K562 (cell line): ENCODE data around the gene PTPN12.

Experiments
- CTCF ChIP-seq, 3 experiments: IDR thresholded peaks in 2 of 3; conservative IDR thresholded peaks in 1 of 3; 2 replicates each; pipeline ENCODE4 v1.5.1; 2011 to 2012; ENCODE audit warnings: low read length in 3 of 3, mild to moderate bottlenecking in 3 of 3, control low read depth in 2 of 3, improper control_type of control experiment in 1 of 3, inconsistent platforms in 1 of 3, low read depth in 1 of 3, mixed read lengths in 1 of 3, moderate library complexity in 1 of 3; ENCODE audit not compliant: insufficient read depth in 2 of 3
- E2F1 ChIP-seq: sonication (generic); formaldehyde crosslinking; IDR thresholded peaks from 2 replicates; pipeline ENCODE4 v1.8.1; 2023; ENCODE audit warnings: mild to moderate bottlenecking, missing genetic modification reagents, moderate library complexity
- JUNB ChIP-seq: fragments of 450-650 bp; formaldehyde crosslinking; conservative IDR thresholded peaks from 2 replicates; pipeline ENCODE4 v1.4.0; 2020; ENCODE audit warnings: mild to moderate bottlenecking
- KLF10 ChIP-seq: fragments of 250-450 bp; sonication (Bioruptor Pico); IDR thresholded peaks from 2 replicates; pipeline ENCODE4 v1.6.1; 2021; ENCODE audit warnings: matching md5 sums
- MAZ ChIP-seq, 2 experiments: fragments of 450-650 bp in 1 of 2; sonication (generic) in 1 of 2; formaldehyde crosslinking; IDR thresholded peaks in 1 of 2; conservative IDR thresholded peaks in 1 of 2; 2 replicates each; pipeline versions ENCODE4 v1.4.0 to v1.5.0; 2020; ENCODE audit warnings: mild to moderate bottlenecking in 1 of 2, missing genetic modification reagents in 1 of 2
- PATZ1 ChIP-seq: fragments of 250-450 bp; sonication (Bioruptor Pico); IDR thresholded peaks from 2 replicates; pipeline ENCODE4 v1.5.0; 2020; ENCODE audit warnings: mild to moderate bottlenecking, borderline replicate concordance
- USF2 ChIP-seq: sonication (generic); formaldehyde crosslinking; IDR thresholded peaks from 2 replicates; pipeline ENCODE4 v1.5.0; 2020; ENCODE audit warnings: missing genetic modification reagents
- ZBTB34 ChIP-seq: fragments of 250-450 bp; sonication (Bioruptor Pico); IDR thresholded peaks from 2 replicates; pipeline ENCODE4 v1.8.0; 2021; ENCODE audit warnings: mild to moderate bottlenecking, moderate library complexity
- ZKSCAN1 ChIP-seq: fragments of 150-350 bp; IDR thresholded peaks from 2 replicates; pipeline ENCODE4 v1.6.1; 2016; ENCODE audit warnings: low read depth, low read length
- ZNF274 ChIP-seq: IDR thresholded peaks from 2 replicates; pipeline ENCODE4 v1.6.1; 2011; ENCODE audit warnings: low read depth, mild to moderate bottlenecking, low read length, moderate library complexity, borderline replicate concordance
- ZNF407 ChIP-seq: fragments of 450-650 bp; IDR thresholded peaks from 2 replicates; pipeline ENCODE4 v1.6.1; 2016; ENCODE audit warnings: low read depth
- ZNF740 ChIP-seq, 3 experiments: fragments of 200-800 bp in 1 of 3; sonication (Bioruptor generic) in 1 of 3; sonication (generic) in 1 of 3; formaldehyde crosslinking in 1 of 3; IDR thresholded peaks; 2 replicates each; pipeline versions ENCODE4 v1.6.1 to v1.8.0; 2016 to 2022; ENCODE audit warnings: mild to moderate bottlenecking in 2 of 3, missing compliant biosample characterization in 2 of 3, missing genetic modification characterization in 2 of 3, missing genetic modification reagents in 1 of 3

- TF ChIP-seq JUNB (CRISPR knock-in tag) (no peak), KLF10 (no peak), ZNF740 (CRISPR knock-in tag; IDR thresholded peaks at IDR 0.05) (no peak), ZNF740 (tag; IDR thresholded peaks at IDR 0.05) (no peak), MAZ (CRISPR knock-in tag; conservative IDR thresholded peaks at IDR 0.05 in 1 of 2, IDR thresholded peaks at IDR 0.05 in 1 of 2) (no peak), CTCF (IDR thresholded peaks at IDR 0.05 in 2 of 3, conservative IDR thresholded peaks at IDR 0.05 in 1 of 3; ENCODE audit: insufficient read depth in 2 of 3, low read depth in 1 of 3, low read length in 3 of 3) (peak; percentile 62 to 86 (median 66); a peak in 5 of 6 replicates), USF2 (no peak), ZKSCAN1 (no peak), PATZ1 (CRISPR knock-in tag) (no peak), ZNF407 (no peak), ZNF274 (no peak), E2F1 (CRISPR knock-in tag) (no peak), ZBTB34 (no peak)
Observed at GRCh38 chr7:77657427-77658224, 120.5 kb downstream of the PTPN12 start.
